ENCODE measurements around the gene PCNX2.

DNA sequence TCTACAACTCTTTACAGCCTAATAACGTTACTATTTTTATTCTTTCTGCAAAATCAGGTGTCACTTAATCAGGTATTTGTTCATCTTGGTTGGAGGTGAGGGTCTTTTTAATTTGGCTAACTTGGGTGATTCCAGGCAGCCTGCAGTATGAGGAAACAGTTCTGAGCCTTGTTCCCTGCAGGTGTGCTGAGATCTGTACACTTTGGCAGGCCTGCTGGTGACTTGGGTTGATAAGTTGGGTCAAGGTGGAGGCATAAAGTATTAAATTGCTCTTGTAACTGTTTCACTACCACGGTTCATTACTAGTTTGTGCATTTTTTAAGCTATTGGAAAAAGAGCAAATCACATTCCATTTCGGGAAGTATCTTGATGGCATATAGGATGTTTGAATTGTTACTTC lies 42.0 kb upstream of the PCNX2 start:
- TF ChIP-seq CTCF (conservative IDR thresholded peaks at IDR 0.05) = no peak
- TF ChIP-seq ZFX (IDR thresholded peaks at IDR 0.05) = no peak

Measured in C4-2B (cell line).